ENCODE measurements around the gene LPO.

The LPO gene

GRCh38 chr17:58309918-58310259 lies 71.5 kb downstream of the LPO start:
- Histone ChIP-seq H3K4me3 (ENCODE audit: low read depth in 1 of 2, low read length in 2 of 2) (no peak overlapping the region), H3K9me3 (ENCODE audit: control insufficient read depth in 1 of 2, low read length in 2 of 2) (no peaks in the 10 kb centered on the region), H3K9ac (ENCODE audit: low read depth in 1 of 2, low read length in 2 of 2) (no peak overlapping the region), H3K27ac (ENCODE audit: low read depth, low read length) (no peak overlapping the region), H3K27me3 (ENCODE audit: control insufficient read depth in 1 of 2, insufficient read depth in 2 of 2, low read length in 2 of 2) (no peaks in the 10 kb centered on the region), H3K36me3 (ENCODE audit: control insufficient read depth in 1 of 2, insufficient read depth in 2 of 2, low read length in 2 of 2) (no peaks in the 10 kb centered on the region), H3K4me1 (ENCODE audit: control insufficient read depth in 1 of 2, insufficient read depth in 2 of 2, low read length in 2 of 2) (no peaks in the 10 kb centered on the region)

GRCh38 chr17:58310511-58311428 lies 72.4 kb downstream of the LPO start:
- Histone ChIP-seq H3K36me3 (ENCODE audit: control insufficient read depth in 1 of 2, insufficient read depth in 2 of 2, low read length in 2 of 2) (no peaks in the 10 kb centered on the region), H3K4me1 (ENCODE audit: control insufficient read depth in 1 of 2, insufficient read depth in 2 of 2, low read length in 2 of 2) (no peaks in the 10 kb centered on the region), H3K27me3 (ENCODE audit: control insufficient read depth in 1 of 2, insufficient read depth in 2 of 2, low read length in 2 of 2) (no peaks in the 10 kb centered on the region), H3K4me3 (ENCODE audit: low read depth in 1 of 2, low read length in 2 of 2) (no peak overlapping the region), H3K9ac (ENCODE audit: low read depth in 1 of 2, low read length in 2 of 2) (no peak overlapping the region), H3K9me3 (ENCODE audit: control insufficient read depth in 1 of 2, low read length in 2 of 2) (no peaks in the 10 kb centered on the region), H3K27ac (ENCODE audit: low read depth, low read length) (no peak overlapping the region)

- no peaks in the 10 kb centered on the region for H3K27me3 ChIP-seq (ENCODE audit: control insufficient read depth in 1 of 2, insufficient read depth in 2 of 2, low read length in 2 of 2)
These were observed 73.1 kb downstream of the LPO start for GRCh38 chr17:58311429-58311894.

GRCh38 chr17:58312021-58312630 lies 73.7 kb downstream of the LPO start:
- peaks cover 0 to under 1% of the 10 kb centered on the region in 2 donors for H3K4me1 ChIP-seq (ENCODE audit: control insufficient read depth in 1 of 2, insufficient read depth in 2 of 2, low read length in 2 of 2)
- H3K4me3 ChIP-seq (ENCODE audit: low read depth in 1 of 2, low read length in 2 of 2), result no peak overlapping the region
- H3K27ac ChIP-seq (ENCODE audit: low read depth, low read length), result no peak overlapping the region
- H3K36me3 ChIP-seq (ENCODE audit: control insufficient read depth in 1 of 2, insufficient read depth in 2 of 2, low read length in 2 of 2), result no peaks in the 10 kb centered on the region
- H3K9ac ChIP-seq (ENCODE audit: low read depth in 1 of 2, low read length in 2 of 2), result no peak overlapping the region
- no peaks in the 10 kb centered on the region for H3K27me3 ChIP-seq (ENCODE audit: control insufficient read depth in 1 of 2, insufficient read depth in 2 of 2, low read length in 2 of 2)
- H3K9me3 ChIP-seq (ENCODE audit: control insufficient read depth in 1 of 2, low read length in 2 of 2), result no peaks in the 10 kb centered on the region

More at GRCh38 chr17:58311429-58311894, 73.1 kb downstream of the LPO start:
- H3K27ac ChIP-seq (ENCODE audit: low read depth, low read length), result no peak overlapping the region
- H3K9ac ChIP-seq (ENCODE audit: low read depth in 1 of 2, low read length in 2 of 2), result no peak overlapping the region
- no peaks in the 10 kb centered on the region for H3K4me1 ChIP-seq (ENCODE audit: control insufficient read depth in 1 of 2, insufficient read depth in 2 of 2, low read length in 2 of 2)
- no peaks in the 10 kb centered on the region for H3K9me3 ChIP-seq (ENCODE audit: control insufficient read depth in 1 of 2, low read length in 2 of 2)
- H3K4me3 ChIP-seq (ENCODE audit: low read depth in 1 of 2, low read length in 2 of 2), result no peak overlapping the region
- no peaks in the 10 kb centered on the region for H3K36me3 ChIP-seq (ENCODE audit: control insufficient read depth in 1 of 2, insufficient read depth in 2 of 2, low read length in 2 of 2)

- Histone ChIP-seq H3K27ac (ENCODE audit: low read depth, low read length) (no peak overlapping the region), H3K9me3 (ENCODE audit: control insufficient read depth in 1 of 2, low read length in 2 of 2) (no peaks in the 10 kb centered on the region), H3K27me3 (ENCODE audit: control insufficient read depth in 1 of 2, insufficient read depth in 2 of 2, low read length in 2 of 2) (no peaks in the 10 kb centered on the region), H3K4me3 (ENCODE audit: low read depth in 1 of 2, low read length in 2 of 2) (no peak overlapping the region), H3K36me3 (ENCODE audit: control insufficient read depth in 1 of 2, insufficient read depth in 2 of 2, low read length in 2 of 2) (no peaks in the 10 kb centered on the region), H3K4me1 (ENCODE audit: control insufficient read depth in 1 of 2, insufficient read depth in 2 of 2, low read length in 2 of 2) (peaks cover 3 to 7% of the 10 kb centered on the region in 2 donors), H3K9ac (ENCODE audit: low read depth in 1 of 2, low read length in 2 of 2) (no peak overlapping the region)
These were observed 74.4 kb downstream of the LPO start for GRCh38 chr17:58312829-58313228.

- H3K9me3 ChIP-seq (ENCODE audit: control insufficient read depth in 1 of 2, low read length in 2 of 2), result no peaks in the 10 kb centered on the region
- H3K4me1 ChIP-seq (ENCODE audit: control insufficient read depth in 1 of 2, insufficient read depth in 2 of 2, low read length in 2 of 2), result peaks cover 9 to 11% of the 10 kb centered on the region in 2 donors
- H3K36me3 ChIP-seq (ENCODE audit: control insufficient read depth in 1 of 2, insufficient read depth in 2 of 2, low read length in 2 of 2), result no peaks in the 10 kb centered on the region
- H3K9ac ChIP-seq (ENCODE audit: low read depth in 1 of 2, low read length in 2 of 2), result no peak overlapping the region
- H3K4me3 ChIP-seq (ENCODE audit: low read depth in 1 of 2, low read length in 2 of 2), result no peak overlapping the region
- H3K27me3 ChIP-seq (ENCODE audit: control insufficient read depth in 1 of 2, insufficient read depth in 2 of 2, low read length in 2 of 2), result no peaks in the 10 kb centered on the region
- H3K27ac ChIP-seq (ENCODE audit: low read depth, low read length), result no peak overlapping the region
These were observed 75.7 kb downstream of the LPO start for GRCh38 chr17:58313815-58314705.

GRCh38 chr17:58314706-58315015 lies 76.3 kb downstream of the LPO start:
- no peaks in the 10 kb centered on the region for H3K27me3 ChIP-seq (ENCODE audit: control insufficient read depth in 1 of 2, insufficient read depth in 2 of 2, low read length in 2 of 2)
- H3K9ac ChIP-seq (ENCODE audit: low read depth in 1 of 2, low read length in 2 of 2), result no peak overlapping the region
- H3K4me1 ChIP-seq (ENCODE audit: control insufficient read depth in 1 of 2, insufficient read depth in 2 of 2, low read length in 2 of 2), result peaks cover 9 to 11% of the 10 kb centered on the region in 2 donors
- no peaks in the 10 kb centered on the region for H3K9me3 ChIP-seq (ENCODE audit: control insufficient read depth in 1 of 2, low read length in 2 of 2)
- no peaks in the 10 kb centered on the region for H3K36me3 ChIP-seq (ENCODE audit: control insufficient read depth in 1 of 2, insufficient read depth in 2 of 2, low read length in 2 of 2)
- no peak overlapping the region for H3K27ac ChIP-seq (ENCODE audit: low read depth, low read length)
- H3K4me3 ChIP-seq (ENCODE audit: low read depth in 1 of 2, low read length in 2 of 2), result no peak overlapping the region

- no peak overlapping the region for H3K9ac ChIP-seq (ENCODE audit: low read depth in 1 of 2, low read length in 2 of 2)
- H3K4me1 ChIP-seq (ENCODE audit: control insufficient read depth in 1 of 2, insufficient read depth in 2 of 2, low read length in 2 of 2), result peaks cover 9 to 11% of the 10 kb centered on the region in 2 donors
- no peaks in the 10 kb centered on the region for H3K27me3 ChIP-seq (ENCODE audit: control insufficient read depth in 1 of 2, insufficient read depth in 2 of 2, low read length in 2 of 2)
- no peak overlapping the region for H3K27ac ChIP-seq (ENCODE audit: low read depth, low read length)
- no peaks in the 10 kb centered on the region for H3K9me3 ChIP-seq (ENCODE audit: control insufficient read depth in 1 of 2, low read length in 2 of 2)
- H3K36me3 ChIP-seq (ENCODE audit: control insufficient read depth in 1 of 2, insufficient read depth in 2 of 2, low read length in 2 of 2), result no peaks in the 10 kb centered on the region
- no peak overlapping the region for H3K4me3 ChIP-seq (ENCODE audit: low read depth in 1 of 2, low read length in 2 of 2)
These were observed 76.9 kb downstream of the LPO start for GRCh38 chr17:58315281-58315711.

GRCh38 chr17:58315750-58316149 lies 77.4 kb downstream of the LPO start:
- Histone ChIP-seq H3K4me3 (ENCODE audit: low read depth in 1 of 2, low read length in 2 of 2) (no peak overlapping the region), H3K27ac (ENCODE audit: low read depth, low read length) (no peak overlapping the region), H3K9ac (ENCODE audit: low read depth in 1 of 2, low read length in 2 of 2) (no peak overlapping the region), H3K9me3 (ENCODE audit: control insufficient read depth in 1 of 2, low read length in 2 of 2) (no peaks in the 10 kb centered on the region), H3K36me3 (ENCODE audit: control insufficient read depth in 1 of 2, insufficient read depth in 2 of 2, low read length in 2 of 2) (no peaks in the 10 kb centered on the region), H3K4me1 (ENCODE audit: control insufficient read depth in 1 of 2, insufficient read depth in 2 of 2, low read length in 2 of 2) (peaks cover 9 to 11% of the 10 kb centered on the region in 2 donors), H3K27me3 (ENCODE audit: control insufficient read depth in 1 of 2, insufficient read depth in 2 of 2, low read length in 2 of 2) (no peaks in the 10 kb centered on the region)
